ENCODE results near the gene KIAA1671.

GRCh38 chr22:24989135-24989534 is 36.6 kb downstream of the KIAA1671 start:
- TF ChIP-seq CTCF (conservative IDR thresholded peaks at IDR 0.05; ENCODE audit: low read depth, low read length) (no peak), EZH2 (IDR thresholded peaks at IDR 0.05; ENCODE audit: low read length, unreplicated experiment) (no peak)
